Colon (tissue), 2 donors: ENCODE data around the gene DPP8.
"Not testable (repeated sequence)": the region's sequence is repeated elsewhere in the genome, so short reads cannot be mapped to it uniquely, and the experiment has no call there.

ENCODE experiments used
- FAIRE-seq: peaks from 2 replicates; lab custom pipeline; 2012; peaks lifted over from hg19 to GRCh38; lab: Jason Lieb, UNC
- donor health status: control.
- donor health status: control.

DPP8 gene

DNA sequence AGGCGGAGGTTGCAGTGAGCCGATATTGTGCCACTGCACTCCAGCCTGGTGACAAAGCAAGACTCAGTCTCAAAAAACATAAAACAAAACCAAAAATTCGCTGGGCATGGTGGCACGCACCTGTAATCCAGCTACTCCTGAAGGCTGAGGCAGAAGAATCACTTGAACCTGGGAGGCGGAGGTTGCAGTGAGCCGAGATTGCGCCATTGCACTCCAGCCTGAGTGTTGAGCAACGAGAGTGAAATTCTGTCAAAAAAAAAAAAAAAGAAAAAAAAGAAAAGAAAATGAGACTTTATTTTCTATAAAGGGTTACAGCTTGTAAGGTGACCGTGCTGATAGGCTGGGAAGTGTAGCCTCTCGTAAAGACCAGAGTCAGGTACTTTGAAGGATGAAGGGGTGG lies 6.7 kb upstream of the DPP8 start:
- FAIRE-seq, result no peak

DNA sequence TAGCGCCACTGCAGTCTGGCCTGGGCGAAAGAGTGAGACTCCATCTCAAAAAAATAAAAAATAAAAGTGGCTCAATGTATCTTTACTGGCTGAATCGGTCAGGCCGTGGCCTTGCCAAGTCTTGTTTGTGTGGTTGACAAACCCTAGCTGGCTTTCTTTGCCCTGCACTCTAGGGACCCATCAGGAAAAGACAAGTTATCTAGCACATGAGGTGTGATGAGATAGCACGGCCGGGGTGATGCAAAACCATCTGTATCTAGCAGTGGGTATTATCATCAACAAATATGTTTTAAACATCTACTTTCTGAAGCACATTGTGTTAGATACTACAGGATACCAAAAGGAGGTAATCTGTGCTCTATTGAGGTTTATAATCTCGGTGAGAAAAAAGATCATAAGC lies 3.9 kb upstream of the DPP8 start:
- no peak for FAIRE-seq

DNA sequence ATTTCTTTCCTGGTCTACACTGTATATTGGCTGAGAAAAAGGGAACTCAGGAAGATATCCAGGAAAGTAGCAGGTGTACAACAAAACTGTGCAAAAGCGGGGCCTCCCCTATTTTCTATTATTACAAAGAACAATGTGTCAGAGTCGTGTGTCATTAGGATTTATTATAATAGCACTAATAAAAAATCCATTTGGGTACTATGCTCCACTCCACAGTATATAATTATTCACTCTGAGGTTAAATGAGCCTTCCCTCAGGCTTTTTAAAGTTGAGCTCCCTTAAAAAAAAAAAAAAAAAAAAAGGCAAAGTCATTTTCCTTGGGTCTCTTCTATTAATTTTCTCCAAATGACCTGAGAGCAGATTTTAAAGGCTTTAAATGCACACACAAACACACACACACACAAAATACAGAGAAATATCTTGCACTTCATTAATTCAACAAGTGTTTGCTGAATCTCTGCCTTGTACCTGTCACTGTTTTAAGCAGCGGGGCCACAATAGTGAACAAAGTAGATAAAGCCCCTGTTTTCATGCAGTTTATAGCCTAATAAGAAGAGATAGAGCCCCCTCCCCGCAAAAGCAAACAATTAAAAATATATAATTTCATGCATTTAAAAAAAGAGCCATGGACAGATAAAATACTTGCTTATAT lies 1.3 kb upstream of the DPP8 start:
- FAIRE-seq, result no peak

DNA sequence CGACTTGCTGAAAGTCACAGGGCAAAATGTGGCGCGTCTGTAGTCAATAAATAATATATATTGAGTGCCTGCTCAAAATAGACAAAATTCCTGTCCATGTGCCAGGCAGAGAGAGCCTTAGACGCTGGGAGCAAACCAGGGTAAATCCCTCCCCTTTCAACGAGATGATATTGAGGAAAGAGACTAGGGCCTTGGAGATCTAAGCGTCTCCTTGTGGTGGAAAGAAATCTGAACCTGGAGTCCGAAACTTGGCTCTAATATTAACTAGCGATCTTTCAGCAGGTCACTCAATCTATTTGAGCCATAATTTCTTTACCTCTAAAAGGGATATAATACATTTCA lies 348 bp upstream of the DPP8 start:
- FAIRE-seq, result no peak

DNA sequence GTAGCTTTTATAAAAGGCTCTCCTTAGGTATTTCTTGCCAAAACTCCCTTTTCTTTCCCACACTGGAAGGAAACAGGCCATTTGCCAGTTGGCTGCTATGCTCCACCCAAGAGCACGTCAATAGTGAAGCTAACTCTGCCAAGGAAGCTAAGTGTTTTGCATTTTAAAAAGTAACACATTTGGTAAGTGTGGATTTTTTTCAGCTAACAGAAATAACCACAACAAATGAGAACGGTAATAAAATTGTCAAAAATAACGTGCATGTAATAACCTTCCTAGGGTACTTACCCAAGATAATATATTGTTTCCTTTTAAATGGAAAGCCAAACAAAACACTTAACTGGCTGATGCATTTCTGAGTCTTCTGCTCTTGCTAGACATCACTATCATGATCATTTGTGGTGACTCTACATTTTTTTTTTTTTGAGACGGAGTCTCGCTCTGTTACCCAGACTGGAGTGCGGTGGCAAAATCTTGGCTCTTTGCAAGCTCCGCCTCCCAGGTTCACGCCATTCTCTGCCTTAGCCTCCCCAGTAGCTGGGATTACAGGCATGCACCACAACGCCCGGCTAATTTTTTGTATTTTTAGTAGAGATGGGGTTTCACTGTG lies 4.6 kb downstream of the DPP8 start:
- FAIRE-seq, result no peak

DNA sequence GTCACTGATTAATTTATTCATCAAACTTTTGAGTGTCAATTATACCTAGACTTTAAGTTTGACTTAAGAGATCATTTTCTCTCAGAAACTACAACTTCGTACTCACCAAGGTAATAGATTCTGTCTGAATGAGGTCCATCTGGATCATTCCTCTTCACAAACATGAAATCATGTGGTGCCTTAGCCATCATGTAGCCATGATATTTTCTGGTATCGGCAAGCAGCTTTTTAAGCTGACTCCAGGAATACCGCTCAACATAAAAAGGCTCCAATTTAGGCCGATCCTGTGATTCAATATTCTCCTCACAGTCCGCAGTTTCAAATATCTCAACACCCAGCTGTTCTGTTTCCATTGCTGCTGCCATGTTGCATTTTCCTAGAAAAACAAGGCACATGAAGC lies 5.3 kb downstream of the DPP8 start:
- FAIRE-seq, result no peak

DNA sequence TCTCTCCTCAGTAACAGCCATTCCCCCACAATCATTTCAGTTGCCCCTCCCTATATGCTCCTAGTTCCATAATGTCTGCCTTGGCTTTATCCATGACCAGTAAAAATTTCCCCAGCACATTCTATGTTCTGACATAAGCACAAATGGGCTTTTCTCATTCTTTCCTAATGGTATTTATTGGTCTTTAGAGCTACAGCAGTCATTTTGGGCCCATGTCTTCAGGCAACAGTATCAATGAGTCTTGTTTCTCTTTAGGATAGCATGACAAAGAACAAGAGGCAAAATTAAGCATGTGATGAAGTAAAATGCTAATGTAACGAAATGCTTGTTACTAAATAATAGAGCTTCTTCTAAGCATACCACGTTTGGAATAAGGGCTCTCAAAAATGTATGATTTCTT lies 8.2 kb downstream of the DPP8 start:
- no peak for FAIRE-seq

DNA sequence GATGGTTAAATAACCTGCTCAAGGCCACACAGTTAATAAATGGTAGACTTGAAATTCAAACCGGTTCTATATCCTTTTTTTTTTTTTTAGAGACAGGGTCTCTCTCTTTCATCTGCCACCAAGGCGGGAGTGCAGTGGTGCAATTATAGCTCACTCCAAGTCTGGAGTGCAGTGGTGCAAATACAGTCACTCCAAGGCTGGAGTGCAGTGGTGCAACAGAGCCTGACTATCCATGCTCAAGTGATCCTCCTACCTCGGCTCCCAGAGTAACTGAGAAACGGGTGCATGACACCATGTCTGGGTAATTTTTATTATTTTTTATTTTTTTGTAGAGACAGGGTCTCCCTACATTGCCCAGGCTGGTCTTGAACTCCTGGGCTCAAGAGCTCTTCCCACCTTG lies 23.4 kb downstream of the DPP8 start:
- no peak for FAIRE-seq

DNA sequence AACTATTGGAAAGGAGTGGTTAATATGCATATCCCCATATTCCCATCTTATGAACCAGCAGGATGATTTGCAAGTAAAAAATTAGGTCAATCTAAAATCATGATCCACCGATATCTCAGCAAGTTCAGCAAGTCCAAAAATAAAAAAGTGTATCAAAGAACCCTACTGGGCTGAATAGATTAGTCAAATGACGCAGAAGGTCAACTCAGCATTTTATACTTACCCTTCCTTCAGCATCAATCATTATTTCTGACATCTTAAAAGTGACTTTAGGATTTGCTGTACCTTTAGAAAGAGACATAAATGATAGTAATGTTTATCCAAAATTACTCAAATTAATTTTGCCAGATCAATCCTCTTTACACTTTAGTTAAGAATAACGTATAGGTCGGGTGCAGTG lies 32.6 kb downstream of the DPP8 start:
- FAIRE-seq, result no peak

DNA sequence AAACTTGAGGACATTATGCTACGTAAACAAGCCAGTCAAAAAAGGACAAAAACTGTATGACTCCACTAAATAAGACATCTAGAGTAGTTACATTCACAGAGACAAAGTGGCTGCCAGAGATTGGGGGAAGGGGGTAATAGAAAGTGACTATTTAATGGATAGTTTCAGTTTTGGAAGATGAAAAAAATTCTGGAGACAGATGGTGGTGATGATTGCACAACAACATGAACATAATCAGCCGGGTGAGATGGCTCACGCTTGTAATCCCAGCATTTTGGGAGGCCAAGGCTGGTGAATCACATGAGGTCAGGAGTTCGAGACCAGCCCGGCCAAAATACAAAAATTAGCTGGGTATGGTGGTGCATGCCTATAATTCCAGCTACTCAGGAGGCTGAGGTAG lies 40.6 kb downstream of the DPP8 start:
- FAIRE-seq, result no peak

DNA sequence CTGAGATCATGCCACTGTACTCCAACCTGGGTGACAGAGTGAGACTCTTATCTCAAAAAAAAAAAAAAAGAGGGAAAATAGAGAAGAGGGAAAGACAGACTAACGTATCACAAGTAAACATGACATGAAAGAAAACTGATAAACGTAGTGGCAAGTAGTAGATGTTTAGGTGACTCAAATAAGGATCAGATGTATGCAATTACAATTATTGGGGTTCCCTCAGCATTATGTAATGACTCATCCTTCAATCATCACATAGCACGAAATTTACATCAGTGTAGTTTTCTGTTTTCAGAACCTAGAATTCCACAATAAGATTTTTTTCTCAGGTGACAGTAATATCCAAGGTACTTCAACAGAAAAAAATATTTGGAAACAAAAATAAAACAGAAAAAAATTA lies 46.6 kb downstream of the DPP8 start:
- FAIRE-seq, result no peak

DNA sequence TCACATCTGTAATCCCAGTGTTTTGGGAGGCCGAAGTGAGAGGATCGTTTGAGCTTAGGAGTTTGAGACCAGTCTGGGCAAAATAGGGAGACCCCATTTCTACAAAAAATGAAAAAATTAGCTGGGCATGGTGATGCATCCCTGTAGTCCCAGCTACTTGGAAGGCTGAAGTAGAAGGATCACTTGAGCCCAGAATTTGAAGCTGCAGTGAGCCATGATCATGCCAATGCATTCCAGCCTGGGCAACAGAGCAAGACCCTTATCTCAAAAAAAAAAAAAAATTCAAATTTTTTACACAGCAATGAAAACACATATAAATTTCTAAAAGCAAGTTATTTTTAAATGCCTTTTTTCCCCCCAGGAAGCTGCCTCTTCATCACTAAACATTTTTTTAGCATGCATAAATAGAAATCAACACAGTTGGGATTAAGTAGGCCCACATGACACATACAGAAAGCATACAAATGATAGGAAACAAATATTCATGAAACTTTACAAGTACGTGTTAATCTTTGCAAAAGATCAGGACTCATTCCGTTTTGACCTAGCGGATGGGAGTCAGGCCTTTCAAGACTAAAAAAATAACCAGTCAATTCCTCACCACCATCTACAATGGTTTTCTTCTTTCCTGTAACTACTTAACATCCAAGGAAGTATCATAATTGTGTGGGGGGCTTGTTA lies 49.1 kb downstream of the DPP8 start:
- FAIRE-seq, result no peak

DNA sequence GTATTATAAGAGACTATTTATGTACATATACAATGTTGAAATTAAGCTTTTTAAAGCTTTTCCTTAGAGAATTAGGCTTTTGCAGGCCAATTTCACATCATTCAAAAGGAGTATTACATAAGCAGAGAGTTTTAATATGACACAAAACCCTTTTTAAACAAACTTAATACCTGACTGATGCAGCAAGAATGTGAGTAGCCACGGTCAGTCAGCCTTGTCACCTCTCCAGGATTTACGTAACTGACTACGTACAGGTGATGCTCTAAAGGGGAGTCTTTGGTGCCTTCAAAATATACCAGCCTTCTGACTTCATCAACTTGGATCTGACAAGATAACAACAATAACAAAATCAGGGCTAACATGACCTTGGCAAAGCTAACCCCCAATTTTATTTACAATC lies 50.6 kb downstream of the DPP8 start:
- FAIRE-seq, result no peak

DNA sequence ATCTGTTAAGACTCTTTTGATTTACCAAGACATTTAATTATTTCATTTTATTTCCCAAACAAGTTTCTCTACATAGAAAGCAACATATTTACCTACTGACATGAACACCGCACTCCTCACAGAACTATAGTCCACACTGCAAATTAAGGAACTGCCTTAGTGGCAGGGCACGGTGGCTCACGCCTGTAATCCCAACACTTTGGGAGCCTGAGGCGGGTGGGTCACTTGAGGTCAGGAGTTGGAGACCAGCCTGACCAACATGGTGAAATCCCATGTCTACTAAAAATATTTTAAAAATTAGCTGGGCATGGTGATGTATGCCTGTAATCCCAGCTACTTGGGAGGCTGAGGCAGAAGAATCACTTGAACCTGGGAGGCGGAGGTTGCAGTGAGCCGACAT lies 54.4 kb downstream of the DPP8 start:
- not testable (repeated sequence) for FAIRE-seq

DNA sequence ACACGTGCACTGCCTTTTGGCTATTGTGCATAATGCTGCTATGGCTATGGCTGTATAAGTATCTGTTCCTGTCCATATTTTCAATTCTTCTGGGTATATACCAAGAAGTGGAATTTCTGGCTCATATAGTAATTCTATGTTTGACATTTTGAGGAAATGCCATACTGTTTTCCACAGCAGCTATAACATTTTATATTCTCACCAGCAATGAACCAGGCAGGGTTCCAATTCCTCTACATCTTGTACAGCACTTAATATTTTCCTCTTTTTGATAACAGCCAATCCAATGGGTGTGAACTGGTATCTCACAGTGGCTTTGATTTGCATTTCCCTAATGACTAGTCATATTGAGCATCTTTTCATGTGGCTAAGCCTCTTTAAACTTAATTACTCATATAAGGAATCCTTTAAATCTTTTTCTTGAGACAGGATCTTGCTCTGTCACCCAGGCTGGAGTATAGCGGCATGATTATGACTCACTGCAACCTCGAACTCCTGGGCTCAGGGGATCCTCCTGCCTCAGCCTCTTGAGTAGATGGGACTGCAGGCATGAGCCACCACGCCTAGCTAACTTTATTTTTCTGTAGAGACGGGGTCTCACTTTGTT lies 56.6 kb downstream of the DPP8 start:
- no peak for FAIRE-seq

DNA sequence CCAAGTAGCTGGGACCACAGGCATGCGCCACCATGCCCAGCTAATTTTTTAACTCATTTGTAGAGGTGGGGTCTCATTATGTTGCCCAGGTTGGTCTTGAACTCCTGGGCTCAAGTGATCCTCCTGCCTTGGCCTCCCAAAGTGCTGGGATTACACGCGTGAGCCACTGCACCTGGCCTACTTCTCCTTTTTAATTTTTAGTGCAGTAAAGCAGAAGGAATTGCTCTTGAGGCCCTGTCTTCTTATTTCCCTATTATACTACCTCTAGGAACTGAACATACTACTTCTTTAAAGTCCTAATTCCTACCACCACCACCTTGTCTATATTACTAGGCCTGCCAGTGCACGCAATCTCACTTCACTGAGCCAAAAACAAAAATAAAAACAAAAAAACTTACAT lies 62.2 kb downstream of the DPP8 start:
- FAIRE-seq, result not testable (repeated sequence)

DNA sequence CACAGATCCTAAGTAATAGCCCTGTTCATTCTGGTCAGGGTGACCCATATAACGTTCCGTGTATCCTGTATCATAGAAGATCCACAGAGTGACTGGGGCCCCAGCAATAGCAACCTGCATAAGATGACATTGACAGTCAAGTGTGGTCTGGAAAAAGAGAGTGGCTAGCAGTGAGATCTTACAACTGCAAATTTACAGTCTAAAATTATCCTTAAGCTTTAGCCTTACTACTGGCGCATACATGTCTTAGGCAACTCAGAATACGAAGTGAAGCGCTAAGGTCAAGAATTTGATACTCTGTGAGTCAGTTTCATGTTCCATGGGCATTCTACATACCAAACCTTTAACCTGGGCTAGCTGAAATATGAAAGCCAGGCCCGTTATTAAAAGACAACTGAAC lies 65.5 kb downstream of the DPP8 start:
- FAIRE-seq, result no peak

DNA sequence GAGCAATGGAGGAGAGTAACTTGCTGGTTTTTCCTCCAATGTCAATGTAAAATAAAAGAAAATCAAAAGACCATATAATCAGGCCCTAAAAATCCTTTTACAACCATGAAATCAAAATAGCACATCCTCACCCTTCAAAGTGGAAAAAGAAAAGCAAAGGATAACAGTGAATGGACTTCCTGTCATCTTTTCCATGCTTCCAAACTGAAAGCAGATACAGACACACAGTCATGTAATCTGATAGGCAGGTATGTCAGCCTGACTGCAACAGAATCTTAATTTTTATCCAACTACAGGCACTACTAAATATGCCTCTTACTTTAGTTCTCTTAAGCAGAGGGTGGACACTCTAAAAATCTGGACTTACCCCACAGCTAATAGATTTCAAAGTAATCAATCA lies 66.9 kb downstream of the DPP8 start:
- no peak for FAIRE-seq

DNA sequence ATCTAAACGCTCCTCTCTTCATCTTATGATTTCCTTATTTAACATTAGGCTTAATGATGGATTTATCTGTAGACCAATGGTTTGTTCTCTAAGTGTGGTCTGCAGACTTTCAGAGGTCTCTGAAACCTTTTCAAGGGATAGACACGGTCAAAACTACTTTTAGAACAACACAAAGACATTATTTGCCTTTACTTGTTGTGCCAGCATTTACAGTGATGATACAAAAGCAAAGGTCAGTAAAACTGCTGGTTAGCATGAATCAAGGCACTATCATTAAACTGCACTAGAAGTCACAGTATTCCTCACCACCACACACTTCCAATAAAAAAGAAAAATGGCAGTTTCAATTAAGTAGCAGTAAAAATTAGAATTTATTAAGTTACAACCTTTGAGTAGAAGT lies 70.3 kb downstream of the DPP8 start:
- FAIRE-seq, result no peak

DNA sequence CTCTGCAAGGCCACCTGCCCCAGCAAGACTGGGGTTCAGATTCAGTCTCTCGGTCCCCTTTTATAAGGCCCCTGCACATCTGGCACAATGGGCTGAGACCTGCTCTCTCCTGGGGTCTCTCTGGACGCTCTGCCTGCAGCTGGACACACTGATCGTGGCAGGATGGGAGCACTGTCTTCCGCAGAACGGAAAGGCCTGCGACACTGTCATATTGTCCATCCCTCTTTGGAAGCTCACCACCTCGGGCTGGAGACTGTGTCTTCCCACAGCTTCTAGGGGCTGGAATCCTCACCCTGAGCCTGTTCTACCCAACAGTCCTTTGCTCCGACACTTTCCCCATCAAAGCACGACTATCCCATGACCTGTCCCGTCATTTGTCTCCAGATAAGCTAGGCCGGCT lies 83.3 kb downstream of the DPP8 start:
- no peak for FAIRE-seq

DNA sequence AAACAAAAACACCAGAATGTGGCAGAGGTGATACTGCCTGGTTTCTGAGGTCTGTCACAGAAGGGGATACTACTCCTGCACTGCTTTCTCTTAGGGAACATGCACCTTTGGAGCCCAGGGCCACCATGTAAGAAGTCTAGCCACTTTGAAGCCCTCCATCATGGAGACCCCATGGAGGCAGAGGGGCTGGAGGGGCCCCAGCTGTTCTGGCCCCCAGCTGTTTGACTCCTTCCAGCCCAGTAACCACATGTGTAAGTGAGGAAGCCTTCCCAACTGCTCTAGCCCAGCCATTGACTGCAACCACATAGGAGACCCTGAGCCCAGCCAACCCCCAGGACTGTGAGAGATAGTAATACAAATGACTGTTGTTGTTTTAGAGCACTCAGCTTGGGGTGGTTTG lies 85.8 kb downstream of the DPP8 start:
- FAIRE-seq, result no peak

DNA sequence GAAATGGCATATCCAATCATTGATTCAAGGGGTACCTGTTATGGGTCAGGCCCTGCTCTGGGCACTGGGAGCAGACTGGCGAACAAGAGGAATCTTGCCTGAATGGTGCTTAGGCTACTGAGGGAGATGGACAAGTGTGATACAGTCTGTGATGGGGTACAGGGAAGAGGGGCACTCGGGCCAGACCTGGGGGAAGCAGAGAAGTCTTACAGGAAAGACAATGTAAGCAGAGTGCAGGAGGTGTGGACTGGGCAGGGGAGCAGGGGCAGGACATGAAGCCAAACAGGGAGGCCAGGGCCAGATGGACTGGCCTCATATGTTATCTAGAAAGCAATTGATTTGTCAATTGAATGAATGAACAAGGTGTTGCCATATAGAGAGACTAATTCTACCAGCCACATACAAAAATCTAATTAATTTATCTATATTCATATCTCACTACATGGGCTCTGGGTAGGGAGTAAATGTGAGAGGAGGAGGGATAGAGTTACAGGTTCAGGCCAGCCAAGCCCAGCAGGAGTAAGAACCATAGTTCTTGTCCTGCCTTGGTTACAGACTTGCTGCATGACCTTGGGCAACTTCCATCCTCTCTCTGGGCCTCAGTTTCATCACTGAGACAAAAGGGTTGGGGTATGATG lies 91.2 kb downstream of the DPP8 start:
- FAIRE-seq, result no peak

DNA sequence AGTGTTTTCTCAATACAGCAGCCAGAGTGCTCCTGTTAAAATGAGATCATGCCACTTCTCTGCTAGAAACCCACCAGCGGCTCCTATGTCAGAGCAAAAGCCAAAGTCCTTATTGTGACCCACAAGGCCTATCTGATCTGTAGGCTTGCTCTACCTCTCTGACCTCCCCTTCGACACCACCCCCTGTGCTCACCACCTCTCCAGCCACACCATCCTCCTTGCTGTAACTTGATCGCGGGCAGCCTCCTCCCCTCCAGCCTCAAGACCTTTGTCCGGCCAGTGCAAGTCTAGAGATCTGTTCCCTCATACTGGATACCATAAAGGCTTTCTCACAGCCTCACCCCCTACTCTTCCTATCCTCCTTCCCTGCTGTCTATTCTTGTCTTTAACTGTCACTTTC lies 92.8 kb downstream of the DPP8 start:
- no peak for FAIRE-seq
